ENCODE measurements around the gene ABI3BP.

DNA sequence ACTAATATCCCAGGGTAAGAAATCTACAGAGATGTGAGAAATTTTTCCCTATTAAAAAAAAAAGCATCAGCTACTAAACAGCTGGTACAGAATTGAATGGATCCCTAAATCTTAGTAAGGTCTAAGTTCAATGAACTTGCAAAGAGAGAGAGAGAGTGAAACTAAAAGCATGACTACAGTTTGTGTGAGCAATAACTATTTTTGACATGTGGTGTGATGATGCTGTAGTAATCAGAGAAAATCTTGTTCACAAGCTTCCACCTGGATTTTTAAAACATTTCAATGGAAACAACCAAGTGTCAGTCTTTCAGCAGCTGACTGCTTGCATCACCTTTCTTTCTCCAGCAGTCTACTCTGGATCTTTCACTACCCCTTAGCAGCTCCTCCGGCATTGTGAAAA is 45.2 kb upstream of the ABI3BP start:
- TF ChIP-seq, protein P1, sequence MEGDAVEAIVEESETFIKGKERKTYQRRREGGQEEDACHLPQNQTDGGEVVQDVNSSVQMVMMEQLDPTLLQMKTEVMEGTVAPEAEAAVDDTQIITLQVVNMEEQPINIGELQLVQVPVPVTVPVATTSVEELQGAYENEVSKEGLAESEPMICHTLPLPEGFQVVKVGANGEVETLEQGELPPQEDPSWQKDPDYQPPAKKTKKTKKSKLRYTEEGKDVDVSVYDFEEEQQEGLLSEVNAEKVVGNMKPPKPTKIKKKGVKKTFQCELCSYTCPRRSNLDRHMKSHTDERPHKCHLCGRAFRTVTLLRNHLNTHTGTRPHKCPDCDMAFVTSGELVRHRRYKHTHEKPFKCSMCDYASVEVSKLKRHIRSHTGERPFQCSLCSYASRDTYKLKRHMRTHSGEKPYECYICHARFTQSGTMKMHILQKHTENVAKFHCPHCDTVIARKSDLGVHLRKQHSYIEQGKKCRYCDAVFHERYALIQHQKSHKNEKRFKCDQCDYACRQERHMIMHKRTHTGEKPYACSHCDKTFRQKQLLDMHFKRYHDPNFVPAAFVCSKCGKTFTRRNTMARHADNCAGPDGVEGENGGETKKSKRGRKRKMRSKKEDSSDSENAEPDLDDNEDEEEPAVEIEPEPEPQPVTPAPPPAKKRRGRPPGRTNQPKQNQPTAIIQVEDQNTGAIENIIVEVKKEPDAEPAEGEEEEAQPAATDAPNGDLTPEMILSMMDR (IDR thresholded peaks at IDR 0.05): no peak
- no peak for TF ChIP-seq POLR2A (IDR thresholded peaks at IDR 0.05)
